Transverse colon (tissue), 3 donors: ENCODE measurements around the gene FLYWCH2.

Experiments
- POLR2A ChIP-seq: fragments of 450-650 bp; IDR thresholded peaks from one replicate; pipeline ENCODE4 v1.6.1; 2016; ENCODE audit warnings: antibody characterized with exemption, mild to moderate bottlenecking, moderate library complexity
- POLR2AphosphoS5 ChIP-seq, 3 donors: sonication (generic); formaldehyde crosslinking; IDR thresholded peaks; one replicate each; pipeline ENCODE4 v1.6.1; 2016; ENCODE audit warnings: antibody characterized with exemption in 3 of 3

- TF ChIP-seq POLR2A (no peak), POLR2AphosphoS5 (IDR thresholded peaks at IDR 0.05) (no peak)
Observed at GRCh38 chr16:2923481-2923880, 40.5 kb downstream of the FLYWCH2 start.
